HG03159 (cell line): ENCODE measurements around the gene TCEAL3.
"Not testable (repeated sequence)": the region's sequence is repeated elsewhere in the genome, so short reads cannot be mapped to it uniquely, and the experiment has no call there.

Experiments used
- ATAC-seq: cut with Tn5 transposase; IDR thresholded peaks from one replicate; pipeline ENCODE4 v1.9.1; 2021; ENCODE audit warnings: mild to moderate bottlenecking, moderate library complexity; ENCODE audit not compliant: unreplicated experiment

TCEAL3 gene

DNA sequence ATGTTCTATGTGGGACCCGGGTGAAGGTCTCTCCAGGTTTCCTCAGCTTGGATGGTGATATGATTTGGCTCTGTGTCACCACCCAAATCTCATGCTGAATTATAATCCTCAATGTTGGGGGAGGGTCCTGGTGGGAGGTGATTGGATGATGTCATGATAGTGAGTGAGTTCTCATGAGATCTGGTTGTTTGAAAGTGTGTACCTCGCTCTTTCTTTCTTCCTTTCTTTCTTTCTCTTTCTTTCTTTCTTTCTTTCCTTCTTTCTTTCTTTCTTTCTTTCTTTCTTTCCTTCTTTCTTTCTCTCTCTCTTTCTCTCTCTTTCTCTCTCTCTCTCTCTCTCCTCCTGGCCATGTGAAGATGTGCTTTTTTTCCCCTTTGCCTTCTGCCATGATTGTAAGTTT, 51.7 kb downstream of the TCEAL3 start:
- not testable (repeated sequence) for ATAC-seq
